Pancreas (tissue), 10 donors: ENCODE data around the gene LMNTD2. TPM values are rescaled to one million over a fixed set of nuclear protein-coding genes. Genes with fewer than 3 reads are reported as not detected.
A peak's percentile ranks its signal among the peaks of the same experiment; 100 is the strongest.
"Not testable (repeated sequence)": the region's sequence is repeated elsewhere in the genome, so short reads cannot be mapped to it uniquely, and the experiment has no call there.

Experiments used
- ATAC-seq, 4 donors: fragments of 200-7000 bp; cut with Tn5 transposase; one replicate each; pipeline versions ENCODE4 v1.8.0 to v1.9.1; 2020; ENCODE audit warnings: mild to moderate bottlenecking in 4 of 4, moderate library complexity in 4 of 4
- DNase-seq, 6 donors: peaks; one replicate each; pipeline ENCODE4 v3.0.0-alpha.2; 2020
- FAIRE-seq: peaks from 2 replicates; lab custom pipeline; 2012; peaks lifted over from hg19 to GRCh38; lab: Jason Lieb, UNC
- H3K27ac ChIP-seq, 4 donors: fragments of 200-600 bp; sonication (generic); 1 replicate in 3 of 4; 2 replicates in 1 of 4; pipeline versions ENCODE4 v1.5.0 to v1.8.0; 2020
- H3K27me3 ChIP-seq, 4 donors: fragments of 200-600 bp; one replicate each; pipeline ENCODE4 v1.8.0; 2021
- H3K36me3 ChIP-seq, 3 donors: fragments of 200-600 bp; sonication (generic) in 1 of 3; one replicate each; pipeline versions ENCODE4 v1.5.0 to v1.8.0; 2020 to 2021
- H3K4me1 ChIP-seq, 3 donors: fragments of 200-600 bp; one replicate each; pipeline ENCODE4 v1.8.0; 2021
- H3K4me3 ChIP-seq, 4 donors: fragments of 200-600 bp; sonication (generic) in 2 of 4; one replicate each; pipeline versions ENCODE4 v1.5.0 to v1.8.0; 2020 to 2021
- H3K9me3 ChIP-seq, 4 donors: fragments of 200-600 bp; one replicate each; pipeline ENCODE4 v1.8.0; 2021
- CTCF ChIP-seq, 4 donors: fragments of 200-600 bp; sonication (generic) in 3 of 4; IDR thresholded peaks; one replicate each; pipeline versions ENCODE4 v1.5.0 to v1.8.0; 2021; ENCODE audit warnings: antibody characterized with exemption in 4 of 4
- WGBS, 2 donors: extraction: QIAGEN DNeasy Blood & Tissue Kit; methylation state at CpG; one replicate each; pipeline ENCODE4 v1.1.7; 2013; 5-methylcytosine and 5-hydroxymethylcytosine counted together
- intact Hi-C, 3 donors: fragments of 100-400 bp; cut with DNase I; formaldehyde crosslinking; loops; one replicate each; pipeline versions ENCODE4 v1.11.1 to v1.14.2; 2022
- polyA plus RNA-seq, 2 donors: library from polyadenylated mRNA; stranded (reverse); fragments of 200-250 nt; gene quantifications; one replicate each; pipeline ENCODE4 v1.2.3, GENCODE V29; 2013
- total RNA-seq, 6 donors: library from RNA; stranded (reverse); fragmentation: NEBNext Ultra II Directional in 4 of 6; extraction: Animal tissue kit (Norgen Biotek cat#: 25700) in 4 of 6; gene quantifications; one replicate each; pipeline versions ENCODE4 v1.2.1 to v1.2.4, GENCODE V29; 2021 to 2023
- donor health status: healthy with polysubstance abuse.
- donor health status: DM: no; HTN: no; CAD: no; lungs with moderate emphysema.
- donor health status: DM: no; HTN: no; CAD: no.
- donor health status: control.
- donor health status: control.
- donor health status: Bipolar disorder and iron deficiency.
- donor health status: DM: yes; HTN: yes; CAD: no.
- donor health status: DM: no; HTN: no; CAD: no.
- donor health status: DM: no; HTN: no; CAD: no.
- donor health status: DM: yes; HTN: yes; CAD: no.

LMNTD2 gene
- total and polyA plus RNA-seq, 8 donors, result 2.7 to 24.2 (median 5.9) TPM

GRCh38 chr11:520428-521176 is 39.9 kb downstream of the LMNTD2 start:
- intact Hi-C loops, result no loop called here
- no peak for FAIRE-seq
- no peaks in the 10 kb centered on the region for H3K36me3 ChIP-seq
- DNase-seq, result peak in 1 of 6 donors; percentile 64
- H3K27ac ChIP-seq, result no peak overlapping the region
- no peak overlapping the region for H3K4me3 ChIP-seq
- TF ChIP-seq CTCF (IDR thresholded peaks at IDR 0.05), result no peak
- no peaks in the 10 kb centered on the region for H3K9me3 ChIP-seq
- no peak for ATAC-seq
- 92 to 93% methylated on average over 39 of the region's 39 CpGs for WGBS, 2 donors
- H3K4me1 ChIP-seq, result peaks cover 0 to 4% (median 0%) of the 10 kb centered on the region in 3 donors
- H3K27me3 ChIP-seq, result no peaks in the 10 kb centered on the region

GRCh38 chr11:518463-519202 is 41.9 kb downstream of the LMNTD2 start:
- Histone ChIP-seq H3K36me3 (no peaks in the 10 kb centered on the region), H3K4me3 (peak overlapping the region in 1 of 4 donors; percentile 14), H3K27ac (peak overlapping the region; percentile 61 to 88 (median 64)), H3K9me3 (no peaks in the 10 kb centered on the region), H3K27me3 (no peaks in the 10 kb centered on the region), H3K4me1 (peaks cover 0 to 4% (median 0%) of the 10 kb centered on the region in 3 donors)
- 7% methylated on average over 70 to 74 of the region's 74 CpGs for WGBS, 2 donors
- DNase-seq (peak; percentile 83 to 98 (median 95)), ATAC-seq (peak; percentile 96 to 99 (median 98)), FAIRE-seq (no peak)
- TF ChIP-seq CTCF (IDR thresholded peaks at IDR 0.05), result peak; percentile 99 to 100 (median 100)
- intact Hi-C loops, result no loop called here

GRCh38 chr11:516918-517685 is 43.4 kb downstream of the LMNTD2 start:
- intact Hi-C loops, H3K27me3 ChIP-seq, H3K4me1 ChIP-seq, H3K9me3 ChIP-seq, H3K36me3 ChIP-seq, FAIRE-seq, ATAC-seq, H3K4me3 ChIP-seq, H3K27ac ChIP-seq: not testable (repeated sequence)
- WGBS, 2 donors, result 96 to 98% methylated on average over 40 to 43 of the region's 43 CpGs
- peak in 2 of 6 donors; percentile 48 to 78 for DNase-seq

DNA sequence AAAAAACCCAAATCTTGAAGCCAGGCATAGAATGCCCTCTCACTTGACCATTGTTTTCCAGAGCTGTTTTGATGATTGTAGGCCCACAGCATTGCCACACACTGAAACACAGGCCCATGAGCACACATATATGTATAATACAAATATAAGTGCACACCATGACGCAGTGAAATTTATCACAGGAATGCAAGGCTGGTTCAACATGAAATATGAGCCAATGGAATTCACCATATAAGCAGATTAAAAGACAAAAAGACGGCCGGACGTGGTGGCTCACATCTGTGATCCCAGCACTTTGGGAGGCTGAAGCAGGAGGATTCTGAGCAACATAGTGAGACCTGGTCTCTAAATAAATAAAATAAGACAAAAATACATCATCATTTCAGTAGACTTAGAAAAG is 44.1 kb downstream of the LMNTD2 start:
- ATAC-seq (no peak), FAIRE-seq (no peak), DNase-seq (no peak)
- intact Hi-C loops, result no loop called here
- Histone ChIP-seq H3K36me3 (no peaks in the 10 kb centered on the region), H3K9me3 (no peaks in the 10 kb centered on the region), H3K4me3 (no peak overlapping the region), H3K4me1 (peaks cover 0 to 4% (median 0%) of the 10 kb centered on the region in 3 donors), H3K27me3 (no peaks in the 10 kb centered on the region), H3K27ac (no peak overlapping the region)
- no peak for TF ChIP-seq CTCF (IDR thresholded peaks at IDR 0.05)
- WGBS, 2 donors, result 94 to 98% methylated on average over 4 of the region's 4 CpGs

GRCh38 chr11:515131-515530 is 45.4 kb downstream of the LMNTD2 start:
- no peak for ATAC-seq
- WGBS, 2 donors, result 91 to 93% methylated on average over 6 of the region's 6 CpGs
- no peak for DNase-seq
- intact Hi-C loops, result no loop called here
- Histone ChIP-seq H3K4me1 (peaks cover 0 to 4% (median 0%) of the 10 kb centered on the region in 3 donors), H3K36me3 (no peaks in the 10 kb centered on the region), H3K4me3 (no peak overlapping the region), H3K27me3 (no peaks in the 10 kb centered on the region), H3K27ac (no peak overlapping the region), H3K9me3 (no peaks in the 10 kb centered on the region)
- TF ChIP-seq CTCF (IDR thresholded peaks at IDR 0.05), result no peak
- FAIRE-seq, result no peak
